GM18520 (cell line): ENCODE data around the gene HVCN1.
A peak's percentile ranks its signal among the peaks of the same experiment; 100 is the strongest.
"Not testable (repeated sequence)": the region's sequence is repeated elsewhere in the genome, so short reads cannot be mapped to it uniquely, and the experiment has no call there.

Experiments
- ATAC-seq: cut with Tn5 transposase; IDR thresholded peaks from one replicate; pipeline ENCODE4 v1.9.1; 2021; ENCODE audit not compliant: unreplicated experiment

The HVCN1 gene

GRCh38 chr12:110619534-110619953 lies 69.4 kb downstream of the HVCN1 start:
- peak; percentile 37 for ATAC-seq

DNA sequence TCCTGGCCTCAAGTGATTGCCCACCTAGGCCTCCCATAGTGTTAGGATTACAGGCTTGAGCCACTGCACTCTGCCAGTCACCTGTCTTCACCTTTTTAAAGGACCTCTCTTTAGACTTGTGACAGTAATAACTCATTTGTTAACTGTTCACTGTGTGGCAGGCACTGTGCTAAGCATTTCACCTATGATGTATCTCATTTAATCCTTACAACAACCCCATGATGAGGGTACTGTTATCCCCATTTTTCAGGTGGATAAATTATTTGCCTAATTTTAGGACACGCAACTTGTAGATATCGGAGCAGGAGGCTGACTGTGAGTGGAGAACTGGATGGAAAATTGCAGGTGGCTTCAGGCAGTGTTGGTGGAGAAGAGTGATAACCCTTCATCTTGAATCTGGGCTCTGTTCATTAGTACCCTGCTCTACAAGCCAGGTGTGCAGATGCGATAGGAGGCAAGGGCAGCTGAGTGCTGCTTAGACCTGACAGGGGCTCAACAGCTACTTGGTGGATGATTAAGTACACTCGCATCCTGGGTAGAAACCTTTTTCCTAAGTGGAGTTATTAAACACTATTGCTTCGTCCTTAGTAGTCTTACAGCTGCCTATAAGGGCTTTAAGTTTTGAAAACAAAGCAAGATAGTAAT lies 72.3 kb downstream of the HVCN1 start:
- ATAC-seq: no peak

GRCh38 chr12:110615171-110615570 lies 73.7 kb downstream of the HVCN1 start:
- no peak for ATAC-seq

DNA sequence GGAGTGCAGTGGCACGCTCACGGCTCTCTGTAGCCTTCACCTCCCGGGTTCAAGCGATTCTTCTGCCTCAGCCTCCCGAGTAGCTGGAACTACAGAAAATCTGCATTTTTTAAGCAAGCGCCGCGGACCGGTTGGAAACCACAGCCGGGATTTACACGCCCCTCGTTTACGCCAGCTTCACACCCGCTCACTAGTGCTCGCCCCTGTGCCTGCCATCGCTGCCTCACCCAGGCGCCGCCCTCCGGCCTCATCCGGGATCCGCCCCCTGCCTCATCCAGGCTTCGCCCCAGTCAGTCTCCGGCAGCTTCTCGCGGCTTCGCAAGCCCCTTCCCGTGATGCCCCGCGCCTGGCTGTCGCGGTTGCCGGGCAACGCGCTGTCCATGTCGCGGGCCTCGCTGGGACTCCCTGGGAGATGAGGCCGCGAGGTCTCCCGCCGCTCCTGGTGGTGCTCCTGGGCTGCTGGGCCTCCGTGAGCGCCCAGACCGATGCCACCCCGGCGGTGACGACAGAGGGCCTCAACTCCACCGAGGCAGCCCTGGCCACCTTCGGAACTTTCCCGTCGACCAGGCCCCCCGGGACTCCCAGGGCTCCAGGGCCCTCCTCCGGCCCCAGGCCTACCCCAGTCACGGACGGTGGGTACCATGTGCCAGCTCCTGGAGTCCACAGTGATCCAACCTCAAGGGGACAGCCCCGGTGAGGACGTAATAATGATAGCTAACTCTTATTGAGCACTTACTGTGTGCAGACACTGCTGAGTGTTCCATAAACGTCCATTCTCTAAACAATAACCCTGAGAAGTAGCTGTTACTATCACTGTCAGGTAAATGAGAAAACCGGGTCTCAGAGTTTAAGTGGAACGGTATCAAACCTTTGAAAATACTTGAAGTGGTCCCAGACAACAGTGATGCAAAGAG lies 74.9 kb downstream of the HVCN1 start, which contains the start of gene TCTN1:
TSS of gene TCTN1 (plus strand) at position 359 of the 914 bp plus-strand sequence. CDS start at position 413, 54 bp downstream.
- peak; percentile 93 for ATAC-seq

DNA sequence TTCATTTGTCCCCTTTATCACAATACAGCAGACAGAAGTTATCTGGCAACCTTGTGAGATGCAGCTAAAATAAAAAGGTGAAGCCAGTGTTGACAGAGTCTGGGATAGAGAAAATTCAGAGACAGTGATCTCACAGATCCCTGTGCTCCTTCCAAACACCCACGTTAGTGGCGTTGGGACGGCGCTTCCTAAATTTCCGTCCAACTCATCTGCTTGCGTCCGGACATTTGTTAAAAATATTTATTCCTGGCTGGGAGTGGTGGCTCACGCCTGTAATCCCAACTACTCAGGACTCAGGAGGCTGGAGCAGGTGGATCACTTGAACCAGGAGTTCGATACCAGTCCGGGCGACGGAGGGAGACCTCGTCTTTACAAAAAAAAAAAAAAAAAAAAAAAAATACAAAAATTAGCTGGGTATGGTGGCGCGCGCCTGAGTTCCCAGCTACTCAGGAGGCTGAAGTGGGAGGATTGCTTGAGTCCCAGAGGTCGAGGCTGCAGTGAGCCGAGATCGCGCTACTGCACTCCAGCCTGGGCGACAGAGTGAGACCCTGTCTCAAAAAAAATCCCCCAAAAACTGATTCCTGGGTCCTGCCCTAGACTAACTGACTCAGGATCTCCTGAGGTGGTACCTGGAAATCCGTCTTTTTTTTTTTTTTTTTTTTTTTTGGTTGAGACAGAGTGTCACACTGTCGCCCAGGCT lies 75.7 kb downstream of the HVCN1 start:
- no peak for ATAC-seq

GRCh38 chr12:110606253-110606611 lies 82.7 kb downstream of the HVCN1 start:
- no peak for ATAC-seq

- not testable (repeated sequence) for ATAC-seq
Observed at GRCh38 chr12:110602085-110602814, 86.7 kb downstream of the HVCN1 start.

GRCh38 chr12:110600254-110600653 lies 88.7 kb downstream of the HVCN1 start:
- no peak for ATAC-seq

DNA sequence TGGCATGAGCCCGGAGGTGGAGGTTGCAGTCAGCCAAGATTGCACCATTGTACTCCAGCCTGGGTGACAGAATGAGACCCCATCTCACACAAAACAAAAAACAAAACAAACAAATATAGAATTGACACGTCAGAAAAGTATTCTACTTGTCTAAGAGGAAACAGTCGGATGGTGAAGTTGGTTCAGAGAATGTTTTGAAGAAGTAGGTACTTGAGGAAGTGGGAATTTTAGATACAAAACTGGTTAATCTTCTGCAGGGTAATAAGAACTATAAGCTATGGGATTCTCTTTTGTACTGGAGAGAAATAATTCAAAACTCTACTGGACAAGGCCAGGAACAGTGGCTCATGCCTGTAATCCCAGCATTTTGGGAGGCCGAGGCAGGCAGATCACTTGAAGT lies 89.6 kb downstream of the HVCN1 start:
- ATAC-seq: no peak
